GM21529 (cell line): ENCODE results near the gene TPPP.

Source experiments
- ATAC-seq: cut with Tn5 transposase; IDR thresholded peaks from one replicate; pipeline ENCODE4 v1.9.1; 2021; ENCODE audit not compliant: unreplicated experiment

TPPP gene

DNA sequence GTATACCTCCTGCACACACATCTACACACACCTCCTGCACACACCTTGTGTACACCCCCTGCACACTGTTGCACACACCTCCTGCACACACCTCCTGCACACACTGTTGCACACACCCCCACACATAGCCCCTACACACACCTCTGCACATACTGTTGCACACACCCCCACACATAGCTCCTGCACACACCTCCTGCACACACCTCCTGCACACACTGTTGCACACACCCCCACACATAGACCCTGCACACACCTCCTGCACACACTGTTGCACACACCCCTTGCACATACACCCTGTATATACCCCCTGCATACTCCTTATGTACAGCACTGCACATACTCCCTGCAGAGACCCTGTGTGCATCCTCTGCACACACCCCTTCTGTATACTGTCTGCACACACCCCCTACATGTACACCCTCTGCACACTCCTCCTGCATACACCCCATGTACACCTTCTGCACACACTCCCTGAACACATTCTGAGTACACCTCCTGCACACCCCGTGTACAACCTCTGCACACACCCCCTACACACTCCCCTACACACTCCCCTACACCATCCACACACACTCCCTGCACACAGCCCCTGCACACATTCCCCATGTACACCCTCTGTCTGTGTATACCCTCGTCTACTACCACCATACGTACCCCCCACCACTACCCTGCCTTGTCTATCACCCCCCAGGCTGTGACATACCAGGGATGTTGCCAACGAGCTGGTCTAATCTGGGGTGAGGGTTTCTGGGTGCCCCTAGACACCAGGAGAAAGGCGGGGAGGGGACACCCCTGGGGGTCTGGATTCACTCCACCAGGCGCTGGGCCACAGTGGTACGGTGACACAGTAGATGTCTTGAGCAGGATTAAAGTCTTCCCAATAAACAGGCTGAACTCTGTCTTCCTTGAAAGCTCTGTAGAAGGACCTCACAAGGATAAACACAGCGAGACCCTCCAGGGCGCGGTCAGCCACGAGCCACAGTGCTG lies 82.1 kb downstream of the TPPP start:
- no peak for ATAC-seq

DNA sequence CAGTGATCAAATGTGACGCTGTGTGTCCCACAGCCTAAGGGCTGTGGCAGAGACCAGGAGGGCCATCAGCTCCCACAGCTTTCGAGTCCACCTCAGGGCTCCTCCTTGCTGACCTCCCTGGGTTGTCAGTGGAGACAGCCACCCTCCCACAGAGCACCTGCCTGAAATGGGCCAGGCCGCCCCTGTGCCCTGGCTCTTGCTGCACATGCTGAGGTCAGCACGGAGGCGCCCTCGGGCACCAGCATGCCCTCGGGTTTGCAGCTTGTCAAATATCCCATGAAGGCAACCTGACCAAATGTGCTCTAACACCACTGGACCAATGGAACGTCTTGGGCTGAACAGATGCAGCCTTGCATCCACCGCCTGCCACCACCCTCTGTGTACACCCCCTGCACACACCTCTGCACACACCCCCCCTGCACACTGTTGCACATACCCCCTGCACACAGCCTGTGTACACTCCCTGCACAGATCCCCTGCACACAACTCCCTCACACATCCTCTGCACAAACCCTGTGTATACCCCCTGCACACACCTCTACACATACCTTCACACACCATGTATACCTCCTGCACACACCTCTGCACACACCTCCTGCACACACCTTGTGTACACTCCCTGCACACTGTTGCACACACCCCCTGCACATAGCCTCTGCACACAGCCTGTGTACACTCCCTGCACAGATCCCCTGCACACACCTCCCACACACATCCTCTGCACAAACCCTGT lies 83.0 kb downstream of the TPPP start:
- ATAC-seq = no peak
